ENCODE results near the gene ATE1. TPM values are rescaled to one million over a fixed set of nuclear protein-coding genes. Genes with fewer than 3 reads are reported as not detected.
"Not testable (repeated sequence)": the region's sequence is repeated elsewhere in the genome, so short reads cannot be mapped to it uniquely, and the experiment has no call there.

The ATE1 gene
- total RNA-seq = 10 to 100 TPM; 31.0 to 62.0 TPM

- H3K9me3 ChIP-seq = no peaks in the 10 kb centered on the region
- no peak for TF ChIP-seq CTCF (IDR thresholded peaks at IDR 0.05)
- peaks cover 0 to 13% of the 10 kb centered on the region in 2 donors for H3K4me1 ChIP-seq
- peak within 1 kb of the TSS; percentile 97 to 99 for H3K27ac ChIP-seq
- H3K4me3 ChIP-seq = peak within 1 kb of the TSS; percentile 92 to 97
- peaks cover 8% of the 10 kb centered on the region for H3K36me3 ChIP-seq
- no peaks in the 10 kb centered on the region for H3K27me3 ChIP-seq
- DNase-seq (ENCODE audit: low spot score) = peak; percentile 87
Observed at GRCh38 chr10:121927841-121928527, at the start of gene ATE1. TSS of gene ATE1 (minus strand) at chr10:121928031. CDS start at chr10:121927949, 82 bp downstream.

- TF ChIP-seq CTCF (IDR thresholded peaks at IDR 0.05) = no peak
- Histone ChIP-seq H3K4me3 (no peak overlapping the region), H3K27me3 (no peaks in the 10 kb centered on the region), H3K4me1 (peaks cover 0 to 20% of the 10 kb centered on the region in 2 donors), H3K9me3 (no peaks in the 10 kb centered on the region), H3K36me3 (no peaks in the 10 kb centered on the region), H3K27ac (no peak overlapping the region)
- DNase-seq (ENCODE audit: low spot score) = no peak
Observed at GRCh38 chr10:121976607-121977006, 48.8 kb upstream of the ATE1 start.

GRCh38 chr10:121975295-121976086 lies 47.7 kb upstream of the ATE1 start:
- Histone ChIP-seq H3K36me3 (peaks cover 7% of the 10 kb centered on the region), H3K27ac (peak overlapping the region; percentile 93 to 97), H3K9me3 (no peaks in the 10 kb centered on the region), H3K27me3 (no peaks in the 10 kb centered on the region), H3K4me3 (peak overlapping the region; percentile 74 to 80), H3K4me1 (peaks cover 0 to 20% of the 10 kb centered on the region in 2 donors)
- TF ChIP-seq CTCF (IDR thresholded peaks at IDR 0.05) = peak in 1 of 2 donors; percentile 68
- no peak for DNase-seq (ENCODE audit: low spot score)

DNA sequence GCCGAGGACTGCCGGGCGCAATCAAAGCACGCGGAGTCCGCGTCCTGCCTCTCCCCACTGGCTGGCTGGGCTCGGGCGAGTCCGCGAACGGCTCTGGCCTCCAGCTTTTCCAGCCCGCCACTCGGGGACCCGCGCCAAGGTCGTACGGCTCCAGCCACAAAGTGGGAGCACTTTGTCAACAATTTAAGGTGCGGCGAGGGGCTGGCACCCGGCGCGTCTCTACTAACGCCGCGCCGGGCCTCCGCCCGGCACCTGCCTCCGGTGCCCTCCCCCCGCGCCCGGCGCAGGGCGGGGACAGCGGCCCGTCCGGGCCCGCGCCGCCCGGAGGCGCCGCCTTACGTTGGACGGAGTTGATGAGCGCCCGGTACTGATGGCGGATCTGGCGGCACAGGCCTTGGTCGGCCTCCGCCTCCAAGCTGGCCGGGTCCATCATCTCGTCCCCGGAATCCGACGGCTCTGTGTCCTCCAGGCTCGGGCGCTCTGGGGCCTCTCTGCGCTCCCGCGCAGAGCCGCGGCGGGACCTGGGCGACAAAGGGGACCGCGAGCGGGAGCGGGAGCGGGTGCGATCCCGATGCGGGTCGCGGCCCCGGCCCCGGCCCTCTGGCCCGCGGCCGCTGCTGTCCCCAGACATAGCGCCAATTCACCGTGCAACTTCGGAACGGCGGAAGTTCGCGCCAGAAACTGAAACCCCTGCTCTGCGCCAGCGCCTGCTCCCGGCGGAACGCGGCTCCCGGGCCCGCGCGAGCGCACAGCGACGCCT lies 46.9 kb upstream of the ATE1 start, which contains the start of gene NSMCE4A:
TSS of gene NSMCE4A (minus strand) at position 683 of the 760 bp plus-strand sequence. CDS start at position 631, 52 bp downstream.
- Histone ChIP-seq H3K27ac (peak within 1 kb of the TSS; percentile 93 to 97), H3K27me3 (no peaks in the 10 kb centered on the region), H3K36me3 (peaks cover 11% of the 10 kb centered on the region), H3K4me3 (peak within 1 kb of the TSS; percentile 74 to 80), H3K4me1 (peaks cover 0 to 20% of the 10 kb centered on the region in 2 donors), H3K9me3 (no peaks in the 10 kb centered on the region)
- DNase-seq (ENCODE audit: low spot score) = peak; percentile 72
- TF ChIP-seq CTCF (IDR thresholded peaks at IDR 0.05) = peak in 1 of 2 donors; percentile 93

- Histone ChIP-seq H3K9me3 (no peaks in the 10 kb centered on the region), H3K36me3 (peaks cover 18% of the 10 kb centered on the region), H3K4me3 (peak overlapping the region; percentile 74 to 80), H3K4me1 (peaks cover 0 to 20% of the 10 kb centered on the region in 2 donors), H3K27me3 (no peaks in the 10 kb centered on the region), H3K27ac (peak overlapping the region; percentile 93 to 97)
- TF ChIP-seq CTCF (IDR thresholded peaks at IDR 0.05) = no peak
- DNase-seq (ENCODE audit: low spot score) = no peak
Observed at GRCh38 chr10:121974019-121974534, 46.2 kb upstream of the ATE1 start.

GRCh38 chr10:121969086-121969485 lies 41.3 kb upstream of the ATE1 start:
- H3K36me3 ChIP-seq = peaks cover 64% of the 10 kb centered on the region
- H3K4me3 ChIP-seq; H3K27ac ChIP-seq; H3K27me3 ChIP-seq; H3K9me3 ChIP-seq; DNase-seq (ENCODE audit: low spot score): not testable (repeated sequence)
- H3K4me1 ChIP-seq = peaks cover 0 to 10% of the 10 kb centered on the region in 2 donors

Data from right atrium auricular region (tissue), 2 donors.